HepG2 (cell line): ENCODE data around the gene FBLN7. TPM values are rescaled to one million over a fixed set of nuclear protein-coding genes. Genes with fewer than 3 reads are reported as not detected.

Experiments
- DMTF1 ChIP-seq: sonication (generic); formaldehyde crosslinking; IDR thresholded peaks from 2 replicates; pipeline ENCODE4 v1.4.0; 2020; ENCODE audit warnings: mild to moderate bottlenecking, missing genetic modification reagents
- FOXK1 ChIP-seq: sonication (generic); formaldehyde crosslinking; IDR thresholded peaks from 2 replicates; pipeline ENCODE4 v1.4.0; 2020; ENCODE audit warnings: low read depth, missing genetic modification reagents, borderline replicate concordance
- JUNB ChIP-seq: sonication (generic); formaldehyde crosslinking; IDR thresholded peaks from 2 replicates; pipeline ENCODE4 v1.8.0; 2022; ENCODE audit warnings: missing genetic modification reagents, mild to moderate bottlenecking, borderline replicate concordance
- MAFF ChIP-seq: IDR thresholded peaks from 2 replicates; pipeline ENCODE4 v1.6.1; 2011; ENCODE audit warnings: low read depth, low read length, improper control_type of control experiment
- PLRG1 ChIP-seq: fragments of 450-650 bp; conservative IDR thresholded peaks from 2 replicates; pipeline ENCODE4 v1.6.1; 2016
- SOX13 ChIP-seq, 3 experiments: fragments of 450-650 bp in 1 of 3; sonication (generic) in 1 of 3; formaldehyde crosslinking in 1 of 3; IDR thresholded peaks in 2 of 3; conservative IDR thresholded peaks in 1 of 3; 2 replicates each; pipeline versions ENCODE4 v1.5.0 to v1.6.1; 2016 to 2020; ENCODE audit warnings: antibody characterized with exemption in 1 of 3, mild to moderate bottlenecking in 1 of 3, missing compliant biosample characterization in 1 of 3, missing genetic modification reagents in 1 of 3, moderate library complexity in 1 of 3
- ZBTB40 ChIP-seq, 2 experiments: fragments of 450-650 bp in 1 of 2; sonication (generic) in 1 of 2; formaldehyde crosslinking in 1 of 2; IDR thresholded peaks; 2 replicates each; pipeline versions ENCODE4 v1.6.1 to v1.8.0; 2016 to 2022; ENCODE audit warnings: antibody characterized with exemption in 1 of 2, mild to moderate bottlenecking in 1 of 2, missing genetic modification reagents in 1 of 2
- ZNF224 ChIP-seq: sonication (generic); formaldehyde crosslinking; IDR thresholded peaks from 2 replicates; pipeline ENCODE4 v1.5.0; 2020; ENCODE audit warnings: mild to moderate bottlenecking, missing genetic modification reagents
- ZNF550 ChIP-seq: sonication (generic); formaldehyde crosslinking; IDR thresholded peaks from 2 replicates; pipeline ENCODE4 v1.4.0; 2020; ENCODE audit warnings: mild to moderate bottlenecking, missing genetic modification reagents, borderline replicate concordance
- polyA plus RNA-seq, 8 experiments: library from polyadenylated mRNA; depleted of rRNA in 3 of 8; stranded (reverse) in 7 of 8; unstranded in 1 of 8; fragments of >200 nt; fragmentation: Illumina TruSeq in 4 of 8; extraction: Trizol in 4 of 8; gene quantifications; 2 replicates each; pipeline versions ENCODE4 v1.2.1 to v1.2.3, GENCODE V29; 2011 to 2016; ENCODE audit warnings: low read depth in 4 of 8, missing spikeins in 1 of 8, mixed read lengths in 1 of 8; ENCODE audit not compliant: insufficient read depth in 1 of 8
- total RNA-seq, 5 experiments: library from RNA; depleted of rRNA; stranded (reverse); fragments of >200 nt; fragmentation: Illumina TruSeq; extraction: Trizol; gene quantifications; 2 replicates each; pipeline ENCODE4 v1.2.3, GENCODE V29; 2016; ENCODE audit warnings: low read depth in 1 of 5

The FBLN7 gene
- total and polyA plus RNA-seq, 2 of the 13 experiments (the other 11 are each of a cell fraction or from before 2014, with no cell fraction given) = 1.4 to 2.3 TPM

- TF ChIP-seq SOX13 (IDR thresholded peaks at IDR 0.05) (no peak), SOX13 (CRISPR knock-in tag; conservative IDR thresholded peaks at IDR 0.05 in 1 of 2, IDR thresholded peaks at IDR 0.05 in 1 of 2) (no peak), ZNF224 (no peak), ZNF550 (no peak), FOXK1 (CRISPR knock-in tag) (no peak), DMTF1 (no peak), PLRG1 (no peak), ZBTB40 (IDR thresholded peaks at IDR 0.05) (no peak), ZBTB40 (CRISPR knock-in tag; IDR thresholded peaks at IDR 0.05) (no peak), JUNB (CRISPR knock-in tag) (no peak), MAFF (no peak)
These were observed 82.6 kb downstream of the FBLN7 start (continued) for GRCh38 chr2:112220831-112221230.
